ENCODE results near the gene CALML6. TPM values are rescaled to one million over a fixed set of nuclear protein-coding genes. Genes with fewer than 3 reads are reported as not detected.

Gene CALML6
- total RNA-seq, 6 experiments from 2014 or later, result 0.11 to 0.95 (median 0.48) TPM; not detected in 1

- no peaks in the 10 kb centered on the region; the same call in 1 of the 2 replicates for H3K9me3 Mint-ChIP-seq
Observed at GRCh38 chr1:1965546-1965945, 50.5 kb downstream of the CALML6 start.

GRCh38 chr1:1966071-1966740, 51.1 kb downstream of the CALML6 start:
- Mint-ChIP-seq H3K27me3 (ENCODE audit: insufficient read depth) (peaks cover 41% of the 10 kb centered on the region), H3K4me3 (no peak overlapping the region), H3K4me1 (ENCODE audit: low read depth) (no peaks in the 10 kb centered on the region; the same call in 1 of the 2 replicates), H3K36me3 (ENCODE audit: low read depth) (peaks cover 5% of the 10 kb centered on the region; the same call in 1 of the 2 replicates), H3K27ac (no peak overlapping the region), H3K9me3 (peaks cover 6% of the 10 kb centered on the region)
- no peak for TF ChIP-seq CTCF (IDR thresholded peaks at IDR 0.05)
- no peak for DNase-seq

More at GRCh38 chr1:1965546-1965945, 50.5 kb downstream of the CALML6 start:
- H3K4me1 Mint-ChIP-seq (ENCODE audit: low read depth), result no peaks in the 10 kb centered on the region; the same call in 1 of the 2 replicates
- H3K27me3 Mint-ChIP-seq (ENCODE audit: insufficient read depth), result peaks cover 47% of the 10 kb centered on the region
- no peaks in the 10 kb centered on the region for H3K36me3 Mint-ChIP-seq (ENCODE audit: low read depth)
- DNase-seq, result no peak
- no peak for TF ChIP-seq CTCF (IDR thresholded peaks at IDR 0.05)
- H3K27ac Mint-ChIP-seq, result no peak overlapping the region
- H3K4me3 Mint-ChIP-seq, result no peak overlapping the region

Other genes with a start within 250 kb of the CALML6 start
- 10 to 100 TPM; 30.1 to 40.9 (median 33.4) TPM for gene SLC35E2B, start 222.5 kb upstream of the CALML6 start, total RNA-seq (2021; fragmentation: NEBNext Ultra II Directional; extraction: Animal tissue kit (Norgen Biotek cat#: 25700))
- gene CDK11A, start 190.9 kb upstream of the CALML6 start, total RNA-seq (2021; fragmentation: NEBNext Ultra II Directional; extraction: Animal tissue kit (Norgen Biotek cat#: 25700)), result 10 to 100 TPM; 23.1 to 27.2 (median 25.0) TPM
- gene NADK, start 136.8 kb upstream of the CALML6 start, total RNA-seq (2021; fragmentation: NEBNext Ultra II Directional; extraction: Animal tissue kit (Norgen Biotek cat#: 25700)), result 10 to 100 TPM; 50.3 to 68.8 (median 54.8) TPM
- 100 to 1,000 TPM; 502 to 618 (median 574) TPM for gene GNB1, start 24.2 kb upstream of the CALML6 start, total RNA-seq (2021; fragmentation: NEBNext Ultra II Directional; extraction: Animal tissue kit (Norgen Biotek cat#: 25700))
- under 1 TPM in 3 of 6 experiments, not detected in 3; 0.21 to 0.38 (median 0.25) TPM for gene TMEM52, start 4.0 kb downstream of the CALML6 start, total RNA-seq (2021; fragmentation: NEBNext Ultra II Directional; extraction: Animal tissue kit (Norgen Biotek cat#: 25700))
- gene CFAP74, start 88.5 kb downstream of the CALML6 start, total RNA-seq (2021; fragmentation: NEBNext Ultra II Directional; extraction: Animal tissue kit (Norgen Biotek cat#: 25700)), result not detected
- gene GABRD, start 104.1 kb downstream of the CALML6 start, total RNA-seq (2021; fragmentation: NEBNext Ultra II Directional; extraction: Animal tissue kit (Norgen Biotek cat#: 25700)), result not detected
- 1 to 10 TPM in 2 of 6 experiments, under 1 TPM in 4; 0.55 to 1.4 (median 0.95) TPM for gene PRKCZ, start 135.2 kb downstream of the CALML6 start, total RNA-seq (2021; fragmentation: NEBNext Ultra II Directional; extraction: Animal tissue kit (Norgen Biotek cat#: 25700))